MM.1S (cell line): ENCODE measurements around the gene NAB1.

Source experiments
- CTCF ChIP-seq: fragments of 300-600 bp; sonication (generic); IDR thresholded peaks from 2 replicates; pipeline ENCODE4 v1.5.1; 2016; ENCODE audit warnings: antibody characterized with exemption, low read length, mixed read lengths
- EZH2 ChIP-seq: fragments of 300-600 bp; sonication (generic); optimal IDR thresholded peaks from 2 replicates; pipeline ENCODE3; 2017; ENCODE audit warnings: low read depth, mild to moderate bottlenecking, antibody characterized with exemption, low read length, mixed read lengths

GRCh38 chr2:190713471-190713870 is 64.6 kb downstream of the NAB1 start:
- TF ChIP-seq EZH2 (no peak), CTCF (no peak)
